MM.1S (cell line): Measurements from ENCODE around the gene CDH2.

Source experiments
- EZH2 ChIP-seq: fragments of 300-600 bp; sonication (generic); optimal IDR thresholded peaks from 2 replicates; pipeline ENCODE3; 2017; ENCODE audit warnings: low read depth, mild to moderate bottlenecking, antibody characterized with exemption, low read length, mixed read lengths
- EZH2phosphoT487 ChIP-seq: fragments of 300-600 bp; sonication (generic); IDR thresholded peaks from 2 replicates; pipeline ENCODE4 v1.6.1; 2018; ENCODE audit warnings: antibody characterized with exemption, low read length
- TF ChIP-seq, protein P1 (sequence below): fragments of 300-600 bp; sonication (generic); IDR thresholded peaks from 2 replicates; pipeline ENCODE4 v1.5.1; 2016; ENCODE audit warnings: antibody characterized with exemption, low read length, mixed read lengths

DNA sequence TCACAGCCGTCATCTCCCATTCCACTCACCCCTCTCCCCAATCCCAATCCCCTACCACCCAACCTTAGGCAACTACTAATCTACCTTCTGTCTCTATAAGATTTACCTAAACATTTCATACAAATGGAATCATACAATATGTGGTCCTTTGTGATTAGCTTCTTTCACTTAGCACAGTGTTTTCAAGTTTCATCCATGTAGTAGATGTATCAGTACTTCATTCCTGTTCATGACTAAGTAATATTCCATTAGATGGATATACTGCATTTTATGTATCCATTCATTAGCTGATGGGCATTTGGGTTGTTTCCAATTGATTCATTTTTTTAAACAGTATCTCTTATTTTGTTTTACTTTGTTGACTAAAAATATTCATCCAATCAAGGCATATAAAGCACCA is 109.6 kb downstream of the CDH2 start:
- TF ChIP-seq, protein P1, sequence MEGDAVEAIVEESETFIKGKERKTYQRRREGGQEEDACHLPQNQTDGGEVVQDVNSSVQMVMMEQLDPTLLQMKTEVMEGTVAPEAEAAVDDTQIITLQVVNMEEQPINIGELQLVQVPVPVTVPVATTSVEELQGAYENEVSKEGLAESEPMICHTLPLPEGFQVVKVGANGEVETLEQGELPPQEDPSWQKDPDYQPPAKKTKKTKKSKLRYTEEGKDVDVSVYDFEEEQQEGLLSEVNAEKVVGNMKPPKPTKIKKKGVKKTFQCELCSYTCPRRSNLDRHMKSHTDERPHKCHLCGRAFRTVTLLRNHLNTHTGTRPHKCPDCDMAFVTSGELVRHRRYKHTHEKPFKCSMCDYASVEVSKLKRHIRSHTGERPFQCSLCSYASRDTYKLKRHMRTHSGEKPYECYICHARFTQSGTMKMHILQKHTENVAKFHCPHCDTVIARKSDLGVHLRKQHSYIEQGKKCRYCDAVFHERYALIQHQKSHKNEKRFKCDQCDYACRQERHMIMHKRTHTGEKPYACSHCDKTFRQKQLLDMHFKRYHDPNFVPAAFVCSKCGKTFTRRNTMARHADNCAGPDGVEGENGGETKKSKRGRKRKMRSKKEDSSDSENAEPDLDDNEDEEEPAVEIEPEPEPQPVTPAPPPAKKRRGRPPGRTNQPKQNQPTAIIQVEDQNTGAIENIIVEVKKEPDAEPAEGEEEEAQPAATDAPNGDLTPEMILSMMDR: no peak
- TF ChIP-seq EZH2: no peak
- no peak for TF ChIP-seq EZH2phosphoT487
